IMR-90 (cell line): ENCODE measurements around the gene SEL1L3. TPM values are rescaled to one million over a fixed set of nuclear protein-coding genes. Genes with fewer than 3 reads are reported as not detected.

ENCODE experiments used
- ATAC-seq: fragments of 200-7000 bp; cut with Tn5 transposase; 2 replicates; pipeline ENCODE4 v1.9.1; 2020; ENCODE audit warnings: low read depth, mild to moderate bottlenecking, moderate library complexity
- BruUV-seq: library from RNA; stranded (reverse); fragments of 400-500 nt; replicated peaks from 2 replicates; lab custom pipeline; 2021; lab: Mats Ljungman, UMichigan
- CTCF ChIA-PET: fragments of 300-600 bp; formaldehyde crosslinking; extraction: SDS; loops from one replicate; lab custom pipeline; 2021; ENCODE audit warnings: antibody characterized with exemption; lab: Yijun Ruan, JAX
- POLR2A ChIA-PET: fragments of 300-600 bp; sonication (Branson Sonifier 250); formaldehyde crosslinking; loops from one replicate; lab custom pipeline; 2022; ENCODE audit warnings: antibody characterized with exemption; ENCODE audit not compliant: unreplicated experiment; lab: Charles Lee
- DNase-seq: peaks from one replicate; pipeline ENCODE4 v3.0.0; 2013
- H2AFZ ChIP-seq: replicated peaks from 2 replicates; pipeline ENCODE3; 2013; ENCODE audit warnings: low read length, mild to moderate bottlenecking; ENCODE audit not compliant: poor library complexity
- H2AK5ac ChIP-seq: 2 replicates; pipeline ENCODE4 v1.6.1; 2013; ENCODE audit warnings: low read depth, low read length, inconsistent platforms
- H2AK9ac ChIP-seq: replicated peaks from 2 replicates; pipeline ENCODE3; 2013; ENCODE audit warnings: mild to moderate bottlenecking, low read depth, low read length, moderate library complexity; ENCODE audit not compliant: poor library complexity
- H2BK120ac ChIP-seq: 2 replicates; pipeline ENCODE4 v1.6.1; 2013; ENCODE audit warnings: low read depth, low read length, inconsistent platforms
- H2BK15ac ChIP-seq: 3 replicates; pipeline ENCODE4 v1.6.1; 2013; ENCODE audit warnings: low read depth, low read length, inconsistent platforms
- H2BK20ac ChIP-seq: 2 replicates; pipeline ENCODE4 v1.6.1; 2013; ENCODE audit warnings: low read depth, mild to moderate bottlenecking, inconsistent platforms, low read length, moderate library complexity
- H2BK5ac ChIP-seq: 2 replicates; pipeline ENCODE4 v1.6.1; 2013; ENCODE audit warnings: mild to moderate bottlenecking, low read depth, low read length, inconsistent platforms; ENCODE audit not compliant: poor library complexity, severe bottlenecking
- H3K14ac ChIP-seq: replicated peaks from 2 replicates; pipeline ENCODE4 v1.6.1; 2013; ENCODE audit warnings: low read depth, low read length, inconsistent platforms
- H3K18ac ChIP-seq: 2 replicates; pipeline ENCODE4 v1.6.1; 2013; ENCODE audit warnings: low read depth, low read length, control low read depth
- H3K23ac ChIP-seq: 2 replicates; pipeline ENCODE4 v1.6.1; 2013; ENCODE audit warnings: low read depth, low read length, inconsistent platforms
- H3K27ac ChIP-seq: 2 replicates; pipeline ENCODE4 v1.5.1; 2013; ENCODE audit warnings: mild to moderate bottlenecking, control low read depth, low read length; ENCODE audit not compliant: insufficient read depth
- H3K27me3 ChIP-seq: 2 replicates; pipeline ENCODE4 v1.6.1; 2013; ENCODE audit warnings: low read length; ENCODE audit not compliant: control insufficient read depth, insufficient read depth
- H3K36me3 ChIP-seq: 2 replicates; pipeline ENCODE4 v1.6.1; 2013; ENCODE audit warnings: low read length, mixed read lengths; ENCODE audit not compliant: control insufficient read depth, insufficient read depth
- H3K4ac ChIP-seq: 2 replicates; pipeline ENCODE4 v1.6.1; 2013; ENCODE audit warnings: low read depth, low read length, inconsistent platforms
- H3K4me1 ChIP-seq: 2 replicates; pipeline ENCODE4 v1.6.1; 2013; ENCODE audit warnings: low read length, mixed read lengths; ENCODE audit not compliant: control insufficient read depth, insufficient read depth
- H3K4me2 ChIP-seq: 2 replicates; pipeline ENCODE4 v1.6.1; 2013; ENCODE audit warnings: low read depth, mild to moderate bottlenecking, control low read depth, low read length, moderate library complexity
- H3K4me3 ChIP-seq: 2 replicates; pipeline ENCODE4 v1.5.1; 2013; ENCODE audit warnings: low read depth, mild to moderate bottlenecking, control low read depth, low read length, moderate library complexity; ENCODE audit not compliant: insufficient read depth
- H3K56ac ChIP-seq: 2 replicates; pipeline ENCODE4 v1.6.1; 2013; ENCODE audit warnings: low read length, inconsistent platforms; ENCODE audit not compliant: insufficient read depth; ENCODE audit errors: extremely low read depth
- H3K79me1 ChIP-seq, 2 experiments: 2 replicates each; pipeline ENCODE4 v1.6.1; 2013; ENCODE audit warnings: low read length in 2 of 2, inconsistent platforms in 1 of 2, low read depth in 1 of 2
- H3K9ac ChIP-seq: 2 replicates; pipeline ENCODE4 v1.6.1; 2013; ENCODE audit warnings: low read depth, low read length, control low read depth
- H3K9me1 ChIP-seq: 2 replicates; pipeline ENCODE4 v1.6.1; 2013; ENCODE audit warnings: low read length, inconsistent platforms; ENCODE audit not compliant: insufficient read depth
- H3K9me3 ChIP-seq: 2 replicates; pipeline ENCODE4 v1.6.1; 2013; ENCODE audit warnings: low read length; ENCODE audit not compliant: control insufficient read depth, insufficient read depth
- H4K20me1 ChIP-seq: 2 replicates; pipeline ENCODE4 v1.6.1; 2013; ENCODE audit warnings: low read length, inconsistent platforms; ENCODE audit not compliant: insufficient read depth
- H4K5ac ChIP-seq: 2 replicates; pipeline ENCODE4 v1.6.1; 2013; ENCODE audit warnings: mild to moderate bottlenecking, low read depth, low read length, control low read depth
- H4K8ac ChIP-seq, 2 experiments: 2 replicates each; pipeline ENCODE4 v1.6.1; 2013; ENCODE audit warnings: low read depth in 2 of 2, low read length in 2 of 2, control low read depth in 1 of 2, inconsistent platforms in 1 of 2
- H4K91ac ChIP-seq: 2 replicates; pipeline ENCODE4 v1.6.1; 2013; ENCODE audit warnings: low read depth, low read length, inconsistent platforms; ENCODE audit not compliant: insufficient read depth
- CEBPB ChIP-seq: IDR thresholded peaks from 2 replicates; pipeline ENCODE4 v1.6.1; 2012; ENCODE audit warnings: low read depth, low read length, improper control_type of control experiment
- CHD1 ChIP-seq: IDR thresholded peaks from 2 replicates; pipeline ENCODE4 v1.6.1; 2012; ENCODE audit warnings: low read depth, low read length, improper control_type of control experiment
- FOS ChIP-seq: fragments of 150-350 bp; IDR thresholded peaks from 2 replicates; pipeline ENCODE4 v1.6.1; 2016; ENCODE audit warnings: low read depth, low read length
- MXI1 ChIP-seq: IDR thresholded peaks from 2 replicates; pipeline ENCODE4 v1.6.1; 2012; ENCODE audit warnings: low read depth, mild to moderate bottlenecking, low read length, moderate library complexity, borderline replicate concordance
- POLR2A ChIP-seq: IDR thresholded peaks from 2 replicates; pipeline ENCODE4 v1.6.1; 2012; ENCODE audit warnings: mild to moderate bottlenecking, low read depth, low read length
- RAD21 ChIP-seq: IDR thresholded peaks from 2 replicates; pipeline ENCODE4 v1.6.1; 2012; ENCODE audit warnings: low read length, improper control_type of control experiment
- SMC3 ChIP-seq: fragments of 150-350 bp; IDR thresholded peaks from 2 replicates; pipeline ENCODE4 v1.6.1; 2016; ENCODE audit warnings: low read depth, mild to moderate bottlenecking, antibody characterized with exemption, low read length, moderate library complexity
- WGBS, 2 experiments: methylation state at CpG; one replicate each; pipeline versions ENCODE4 v1.1.5 to v1.1.7; 2013; ENCODE audit warnings: missing lambda C conversion rate in 2 of 2; ENCODE audit not compliant: insufficient read length in 1 of 2; ENCODE audit errors: extremely low coverage in 2 of 2; 5-methylcytosine and 5-hydroxymethylcytosine counted together
- dilution Hi-C: fragments of 300-500 bp; cut with HindIII; formaldehyde crosslinking; loops from one replicate; pipeline ENCODE4 v1.14.3; 2018; ENCODE audit warnings: low sequenced_read_pairs; ENCODE audit not compliant: unreplicated experiment
- in situ Hi-C: fragments of 300-500 bp; cut with MboI; formaldehyde crosslinking; loops from 3 replicates; pipeline ENCODE4 v1.14.3; 2019; ENCODE audit warnings: low sequenced_read_pairs, inconsistent platforms, mixed read lengths
- intact Hi-C: fragments of 100-400 bp; cut with micrococcal nuclease; formaldehyde crosslinking; loops from 2 replicates; pipeline ENCODE4 v1.10.0; 2022
- polyA plus RNA-seq, 3 experiments: library from polyadenylated mRNA; depleted of rRNA; stranded (reverse); fragments of >200 nt; gene quantifications; 2 replicates each; pipeline ENCODE4 v1.2.3, GENCODE V29; 2012; ENCODE audit warnings: low replicate concordance in 1 of 3
- total RNA-seq: library from RNA; depleted of rRNA; stranded (reverse); fragments of >200 nt; gene quantifications from 2 replicates; pipeline ENCODE4 v1.2.3, GENCODE V29; 2012
- TF ChIP-seq, protein P1 (sequence below): fragments of 150-350 bp; IDR thresholded peaks from 2 replicates; pipeline ENCODE4 v1.6.1; 2016; ENCODE audit warnings: low read depth, mild to moderate bottlenecking, low read length, moderate library complexity, borderline replicate concordance

The SEL1L3 gene
- total and polyA plus RNA-seq, 2 of the 4 experiments (the other 2 are of a cell fraction), result 16.4 to 43.7 TPM

DNA sequence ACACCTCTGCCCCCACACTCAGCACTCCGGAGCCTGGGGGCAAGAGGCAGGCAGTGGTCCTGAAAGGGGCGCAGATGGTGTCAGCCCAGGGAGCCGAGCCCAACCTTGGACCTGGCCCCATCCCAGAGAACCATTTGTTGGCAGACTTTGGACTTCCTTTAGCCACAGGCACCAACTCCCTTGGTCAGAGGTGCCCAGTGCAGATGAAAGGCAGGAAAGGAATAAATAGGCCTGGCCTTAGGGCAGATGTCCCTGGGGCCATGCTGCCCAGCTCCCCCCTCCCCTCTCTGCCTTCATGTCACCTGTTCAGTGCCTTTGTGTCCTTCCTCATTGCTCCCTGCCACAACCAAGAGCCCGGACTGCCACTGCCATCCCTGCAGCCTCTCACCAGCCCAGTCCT lies 52.8 kb downstream of the SEL1L3 start:
- H3K4ac ChIP-seq, result no peak overlapping the region
- H3K9me1 ChIP-seq, result peaks cover 15% of the 10 kb centered on the region
- no peak overlapping the region for H3K56ac ChIP-seq
- H2AK5ac ChIP-seq, result no peak overlapping the region
- no peak overlapping the region for H3K27ac ChIP-seq
- no peak overlapping the region for H3K18ac ChIP-seq
- H3K36me3 ChIP-seq, result 0 out of 2 replicates have a peak, but pooled peaks cover 1% of the 10 kb centered on the region
- no peaks in the 10 kb centered on the region for H3K79me1 ChIP-seq
- no peak overlapping the region for H2AK9ac ChIP-seq
- intact Hi-C loops, result no loop called here
- no peak overlapping the region for H4K5ac ChIP-seq
- ChIA-PET CTCF (no interaction called here), POLR2A (no interaction called here)
- H2BK120ac ChIP-seq, result no peak overlapping the region
- no peak overlapping the region for H2BK5ac ChIP-seq
- no TSS peak for BruUV-seq
- no peak overlapping the region for H2AFZ ChIP-seq
- dilution Hi-C loops, result no loop called here
- H4K91ac ChIP-seq, result no peak overlapping the region
- H3K23ac ChIP-seq, result no peak overlapping the region
- DNase-seq (no peak), ATAC-seq (no peak)
- no peaks in the 10 kb centered on the region for H3K27me3 ChIP-seq
- H4K8ac ChIP-seq, result no peak overlapping the region
- H3K9ac ChIP-seq, result no peak overlapping the region
- WGBS, 2 experiments, result no CpG with 5 or more reads among the region's 4 CpGs
- in situ Hi-C loops, result no loop called here
- no peaks in the 10 kb centered on the region for H3K9me3 ChIP-seq
- H4K20me1 ChIP-seq, result no peaks in the 10 kb centered on the region
- no peak overlapping the region for H2BK20ac ChIP-seq
- TF ChIP-seq CEBPB (no peak), FOS (no peak), MXI1 (no peak), CHD1 (no peak), SMC3 (no peak), RAD21 (no peak), POLR2A (no peak)
- TF ChIP-seq, protein P1, sequence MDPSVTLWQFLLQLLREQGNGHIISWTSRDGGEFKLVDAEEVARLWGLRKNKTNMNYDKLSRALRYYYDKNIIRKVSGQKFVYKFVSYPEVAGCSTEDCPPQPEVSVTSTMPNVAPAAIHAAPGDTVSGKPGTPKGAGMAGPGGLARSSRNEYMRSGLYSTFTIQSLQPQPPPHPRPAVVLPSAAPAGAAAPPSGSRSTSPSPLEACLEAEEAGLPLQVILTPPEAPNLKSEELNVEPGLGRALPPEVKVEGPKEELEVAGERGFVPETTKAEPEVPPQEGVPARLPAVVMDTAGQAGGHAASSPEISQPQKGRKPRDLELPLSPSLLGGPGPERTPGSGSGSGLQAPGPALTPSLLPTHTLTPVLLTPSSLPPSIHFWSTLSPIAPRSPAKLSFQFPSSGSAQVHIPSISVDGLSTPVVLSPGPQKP, result no peak
- H3K4me2 ChIP-seq, result no peak overlapping the region
- H3K4me3 ChIP-seq, result no peak overlapping the region
- H3K14ac ChIP-seq, result no peak overlapping the region
- peaks cover 15% of the 10 kb centered on the region for H3K4me1 ChIP-seq
- no peak overlapping the region for H2BK15ac ChIP-seq
